HG02642 (cell line): ENCODE data around the gene CDH23.

Experiments
- ATAC-seq: cut with Tn5 transposase; IDR thresholded peaks from one replicate; pipeline ENCODE4 v1.9.1; 2021; ENCODE audit warnings: mild to moderate bottlenecking; ENCODE audit not compliant: unreplicated experiment, poor library complexity

Gene CDH23

GRCh38 chr10:71707240-71707789, 310.6 kb downstream of the CDH23 start:
- ATAC-seq, result no peak

GRCh38 chr10:71708301-71708703, 311.6 kb downstream of the CDH23 start:
- ATAC-seq, result peak; percentile 43

GRCh38 chr10:71708897-71709882, 312.5 kb downstream of the CDH23 start:
- ATAC-seq, result no peak

- ATAC-seq, result no peak
Observed at GRCh38 chr10:71710519-71710918, 313.8 kb downstream of the CDH23 start.

- ATAC-seq, result no peak
Observed at GRCh38 chr10:71711052-71711623, 314.4 kb downstream of the CDH23 start.

- ATAC-seq, result no peak
Observed at GRCh38 chr10:71712170-71712569, 315.4 kb downstream of the CDH23 start.

GRCh38 chr10:71712572-71713134, 315.9 kb downstream of the CDH23 start:
- ATAC-seq, result no peak

- ATAC-seq, result no peak
Observed at GRCh38 chr10:71713135-71714030, 316.7 kb downstream of the CDH23 start.

- ATAC-seq, result no peak
Observed at GRCh38 chr10:71714031-71714410, 317.3 kb downstream of the CDH23 start.

GRCh38 chr10:71714592-71714991, 317.9 kb downstream of the CDH23 start:
- no peak for ATAC-seq

GRCh38 chr10:71715026-71715425, 318.3 kb downstream of the CDH23 start:
- ATAC-seq, result no peak

GRCh38 chr10:71715860-71716259, 319.1 kb downstream of the CDH23 start:
- no peak for ATAC-seq

GRCh38 chr10:71716426-71716825, 319.7 kb downstream of the CDH23 start:
- ATAC-seq, result no peak

GRCh38 chr10:71717056-71717455, 320.3 kb downstream of the CDH23 start:
- ATAC-seq, result no peak

- ATAC-seq, result no peak
Observed at GRCh38 chr10:71717551-71717951, 320.8 kb downstream of the CDH23 start.

- ATAC-seq, result no peak
Observed at GRCh38 chr10:71718165-71718698, 321.5 kb downstream of the CDH23 start.

- no peak for ATAC-seq
Observed at GRCh38 chr10:71719042-71719441, 322.3 kb downstream of the CDH23 start.

- ATAC-seq, result no peak
Observed at GRCh38 chr10:71719464-71720201, 322.9 kb downstream of the CDH23 start, which contains the start of gene C10orf105. TSS of gene C10orf105 (minus strand) at chr10:71719778. CDS start at chr10:71716337, 3,441 bp downstream.

GRCh38 chr10:71720288-71720687, 323.6 kb downstream of the CDH23 start:
- no peak for ATAC-seq
